HUES48 (cell line): ENCODE data around the gene TPBG.
A peak's percentile ranks its signal among the peaks of the same experiment; 100 is the strongest.

Experiments used
- H3K27ac ChIP-seq: one replicate; pipeline ENCODE4 v1.7.0; 2013; ENCODE audit warnings: low read depth, low read length, inconsistent platforms
- H3K27me3 ChIP-seq: 2 replicates; pipeline ENCODE4 v1.6.1; 2013; ENCODE audit warnings: mild to moderate bottlenecking, low read length; ENCODE audit not compliant: control insufficient read depth, insufficient read depth
- H3K36me3 ChIP-seq: 2 replicates; pipeline ENCODE4 v1.6.1; 2013; ENCODE audit warnings: low read length; ENCODE audit not compliant: control insufficient read depth, insufficient read depth
- H3K4me1 ChIP-seq: 2 replicates; pipeline ENCODE4 v1.6.1; 2013; ENCODE audit warnings: mild to moderate bottlenecking, low read length; ENCODE audit not compliant: control insufficient read depth, insufficient read depth
- H3K4me3 ChIP-seq: 2 replicates; pipeline ENCODE4 v1.5.1; 2013; ENCODE audit warnings: mild to moderate bottlenecking, low read depth, low read length
- H3K9ac ChIP-seq: 2 replicates; pipeline ENCODE4 v1.6.1; 2013; ENCODE audit warnings: mild to moderate bottlenecking, low read depth, low read length, moderate library complexity
- H3K9me3 ChIP-seq: 2 replicates; pipeline ENCODE4 v1.6.1; 2013; ENCODE audit warnings: low read length; ENCODE audit not compliant: control insufficient read depth, insufficient read depth

Gene TPBG, protein sequence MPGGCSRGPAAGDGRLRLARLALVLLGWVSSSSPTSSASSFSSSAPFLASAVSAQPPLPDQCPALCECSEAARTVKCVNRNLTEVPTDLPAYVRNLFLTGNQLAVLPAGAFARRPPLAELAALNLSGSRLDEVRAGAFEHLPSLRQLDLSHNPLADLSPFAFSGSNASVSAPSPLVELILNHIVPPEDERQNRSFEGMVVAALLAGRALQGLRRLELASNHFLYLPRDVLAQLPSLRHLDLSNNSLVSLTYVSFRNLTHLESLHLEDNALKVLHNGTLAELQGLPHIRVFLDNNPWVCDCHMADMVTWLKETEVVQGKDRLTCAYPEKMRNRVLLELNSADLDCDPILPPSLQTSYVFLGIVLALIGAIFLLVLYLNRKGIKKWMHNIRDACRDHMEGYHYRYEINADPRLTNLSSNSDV

DNA sequence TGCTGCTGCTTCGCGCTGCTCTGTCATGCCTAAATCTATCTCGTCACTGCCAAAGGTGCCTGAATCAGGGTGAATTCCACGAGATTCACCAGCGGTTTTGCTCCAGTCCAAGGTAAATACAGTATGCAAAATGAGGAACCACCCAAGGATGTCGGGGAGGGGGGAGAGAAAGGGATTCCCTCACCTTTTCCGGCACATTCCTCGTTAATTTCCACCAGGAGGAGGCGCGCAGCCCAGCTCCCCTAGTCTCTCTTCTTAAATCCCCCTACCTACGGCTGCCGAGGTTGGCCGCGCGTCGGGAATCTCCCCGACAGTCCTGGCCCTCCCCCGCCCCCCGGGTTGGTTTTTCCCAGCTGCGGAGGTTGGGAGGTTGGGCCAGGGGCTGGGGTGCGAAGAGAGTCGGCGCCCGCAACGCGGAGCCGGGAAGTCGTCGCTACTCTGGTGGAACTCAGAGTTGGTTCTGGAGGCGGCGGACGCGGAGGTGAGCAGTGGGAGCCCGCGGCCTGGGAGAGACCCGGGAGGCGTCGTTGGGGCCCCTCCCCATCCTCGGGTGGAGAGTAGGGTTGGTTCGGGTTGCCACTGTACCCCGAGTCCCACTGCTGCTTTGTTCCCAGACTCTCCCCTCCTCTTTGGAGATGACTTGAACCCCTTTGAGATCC, at the start of gene TPBG:
Gene TPBG, plus strand, starts transcription at position 390 of the 659 bp plus-strand sequence. CDS start 1,145 bp downstream, outside the sequence.
- peak within 1 kb of the TSS; percentile 54 for H3K9ac ChIP-seq
- peaks cover 30% of the 10 kb centered on the region for H3K4me1 ChIP-seq

GRCh38 chr6:82322386-82322785, 41.2 kb upstream of the TPBG start:
- no peak overlapping the region for H3K9ac ChIP-seq
- no peaks in the 10 kb centered on the region for H3K36me3 ChIP-seq
- H3K4me1 ChIP-seq, result peaks cover 12% of the 10 kb centered on the region
- H3K27me3 ChIP-seq, result no peaks in the 10 kb centered on the region
- no peak overlapping the region for H3K27ac ChIP-seq
- no peak overlapping the region for H3K4me3 ChIP-seq
- no peaks in the 10 kb centered on the region for H3K9me3 ChIP-seq

More for the DNA sequence above, at the start of gene TPBG:
- peak within 1 kb of the TSS; percentile 91 for H3K27ac ChIP-seq
- H3K36me3 ChIP-seq, result peaks cover 14% of the 10 kb centered on the region
- H3K27me3 ChIP-seq, result peaks cover 13% of the 10 kb centered on the region
- H3K9me3 ChIP-seq, result no peaks in the 10 kb centered on the region
- peak within 1 kb of the TSS; percentile 97 for H3K4me3 ChIP-seq

- no peak overlapping the region for H3K27ac ChIP-seq
- 0 out of 2 replicates have a peak, but pooled peaks cover 7% of the 10 kb centered on the region for H3K4me1 ChIP-seq
- no peaks in the 10 kb centered on the region for H3K36me3 ChIP-seq
- H3K27me3 ChIP-seq, result no peaks in the 10 kb centered on the region
- no peak overlapping the region for H3K4me3 ChIP-seq
- no peaks in the 10 kb centered on the region for H3K9me3 ChIP-seq
- H3K9ac ChIP-seq, result no peak overlapping the region
Observed at GRCh38 chr6:82329766-82330165, 33.9 kb upstream of the TPBG start.

DNA sequence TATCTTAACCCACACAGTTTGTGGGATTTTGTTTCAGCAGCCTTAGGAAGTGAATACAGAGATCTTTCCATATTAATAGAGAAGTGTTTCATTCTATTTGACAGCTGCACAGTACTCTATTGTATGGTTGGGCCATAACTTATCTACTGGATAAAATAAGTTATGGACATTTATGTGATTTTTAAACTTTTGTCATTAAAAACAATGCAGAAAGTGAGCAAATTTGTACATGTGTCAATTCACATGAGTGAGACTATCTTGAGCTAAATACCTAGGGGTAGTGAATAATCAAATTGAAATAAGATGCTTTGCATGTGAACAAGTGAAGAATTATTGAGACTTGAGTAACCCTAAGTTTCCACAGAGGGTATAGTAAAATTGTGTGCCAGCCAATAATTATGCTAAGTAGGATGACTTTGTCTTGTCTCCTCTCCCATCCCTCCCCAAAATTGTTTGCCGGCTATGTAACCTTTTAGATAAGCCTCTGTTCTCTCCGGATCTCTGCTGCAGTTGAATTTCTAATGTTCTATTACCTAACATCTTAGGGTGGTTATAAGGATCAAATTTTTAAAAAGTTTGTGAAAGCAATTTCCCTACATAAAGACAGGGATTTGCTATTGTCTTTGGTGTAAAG, 33.3 kb upstream of the TPBG start:
- H3K9me3 ChIP-seq, result no peaks in the 10 kb centered on the region
- no peaks in the 10 kb centered on the region for H3K36me3 ChIP-seq
- H3K4me1 ChIP-seq, result 0 out of 2 replicates have a peak, but pooled peaks cover 7% of the 10 kb centered on the region
- no peak overlapping the region for H3K27ac ChIP-seq
- H3K9ac ChIP-seq, result no peak overlapping the region
- no peak overlapping the region for H3K4me3 ChIP-seq
- H3K27me3 ChIP-seq, result no peaks in the 10 kb centered on the region

DNA sequence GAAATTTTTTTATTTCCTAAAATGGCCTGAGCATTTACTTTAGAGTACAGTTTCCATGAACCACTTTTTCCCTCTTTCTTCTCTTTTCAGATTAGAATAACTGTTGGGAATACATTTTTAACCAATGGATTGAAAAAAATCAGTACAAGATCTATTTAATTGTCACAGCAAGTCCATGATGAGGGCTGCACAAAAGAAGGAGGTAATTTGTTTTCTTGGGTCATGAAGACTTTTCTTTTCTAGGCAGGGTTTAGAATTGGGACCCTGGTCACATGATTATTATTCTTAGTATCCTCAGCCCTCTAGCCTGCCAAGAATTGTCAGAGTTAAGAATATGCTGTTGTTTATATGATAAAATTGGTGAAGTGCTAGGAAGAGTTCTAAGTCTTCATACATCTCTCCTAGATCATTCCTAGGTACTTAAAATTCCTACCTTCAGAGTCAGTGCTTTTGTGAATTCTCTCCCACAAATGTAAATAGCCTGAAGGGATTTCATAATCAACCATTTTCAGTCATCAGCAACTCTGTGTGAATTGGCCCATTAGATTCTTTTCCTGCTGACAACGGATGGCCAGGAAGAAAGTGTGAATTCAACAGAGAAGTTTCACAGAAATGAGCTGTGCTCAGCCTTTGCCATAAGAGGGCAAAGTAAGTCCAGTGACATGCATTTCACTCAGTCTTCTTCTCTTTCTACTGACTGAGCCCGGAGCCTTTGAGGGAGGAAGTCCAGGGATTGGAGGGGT, 32.4 kb upstream of the TPBG start:
- H3K4me3 ChIP-seq, result no peak overlapping the region
- no peak overlapping the region for H3K9ac ChIP-seq
- H3K4me1 ChIP-seq, result 0 out of 2 replicates have a peak, but pooled peaks cover 7% of the 10 kb centered on the region
- no peaks in the 10 kb centered on the region for H3K36me3 ChIP-seq
- H3K27ac ChIP-seq, result peak overlapping the region; percentile 48
- no peaks in the 10 kb centered on the region for H3K9me3 ChIP-seq
- no peaks in the 10 kb centered on the region for H3K27me3 ChIP-seq

DNA sequence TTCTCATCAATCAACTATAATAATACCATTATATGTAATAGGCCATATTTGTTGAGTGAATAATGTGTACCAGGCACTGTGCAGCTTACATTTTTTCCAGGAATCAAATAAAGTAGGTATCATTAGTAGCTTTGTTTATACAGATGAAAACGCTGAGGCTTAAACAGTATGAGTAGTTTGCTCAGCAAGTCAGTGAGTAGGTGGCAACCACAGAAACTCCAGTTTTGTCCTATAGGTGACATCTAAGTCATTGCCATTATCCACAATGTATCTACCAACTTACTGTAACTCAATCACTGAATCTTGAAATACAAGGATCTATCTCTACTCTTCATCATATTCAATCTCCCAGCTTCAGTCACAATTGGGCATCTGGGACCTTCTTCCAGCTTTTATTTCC, 29.8 kb upstream of the TPBG start:
- Histone ChIP-seq H3K27ac (no peak overlapping the region), H3K4me1 (0 out of 2 replicates have a peak, but pooled peaks cover 7% of the 10 kb centered on the region), H3K27me3 (no peaks in the 10 kb centered on the region), H3K9me3 (no peaks in the 10 kb centered on the region), H3K4me3 (no peak overlapping the region), H3K36me3 (no peaks in the 10 kb centered on the region), H3K9ac (no peak overlapping the region)

DNA sequence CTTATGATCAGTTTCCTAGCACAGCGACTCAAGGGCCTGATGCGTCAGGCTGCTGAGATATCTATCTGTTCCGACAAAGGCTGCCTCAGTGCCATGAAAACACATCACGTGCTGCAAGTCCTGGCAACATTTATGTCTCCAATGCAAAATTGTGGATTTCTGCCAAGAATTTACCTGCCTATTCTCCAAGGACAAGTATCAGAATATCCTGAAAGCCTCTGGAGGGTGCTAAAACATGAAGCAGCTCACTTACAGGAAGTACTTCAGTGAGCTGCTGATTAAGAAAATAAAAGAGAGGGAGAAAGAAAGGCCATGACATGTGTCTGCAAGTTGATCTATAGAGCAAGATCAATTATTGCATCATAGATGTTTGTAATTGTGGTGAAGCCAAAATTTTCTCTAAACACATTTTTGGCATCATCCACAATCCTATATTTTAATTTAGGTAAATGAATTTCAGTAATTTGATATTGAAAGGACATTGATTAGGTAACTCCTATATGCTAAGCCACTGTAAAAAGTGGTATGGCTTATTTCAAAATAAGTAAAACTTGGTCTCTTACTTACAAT, 25.8 kb upstream of the TPBG start:
- no peaks in the 10 kb centered on the region for H3K4me1 ChIP-seq
- H3K9me3 ChIP-seq, result peaks cover 12% of the 10 kb centered on the region; the same call in 1 of the 2 replicates
- H3K36me3 ChIP-seq, result no peaks in the 10 kb centered on the region
- H3K27ac ChIP-seq, result no peak overlapping the region
- H3K9ac ChIP-seq, result no peak overlapping the region
- no peaks in the 10 kb centered on the region for H3K27me3 ChIP-seq
- H3K4me3 ChIP-seq, result no peak overlapping the region

DNA sequence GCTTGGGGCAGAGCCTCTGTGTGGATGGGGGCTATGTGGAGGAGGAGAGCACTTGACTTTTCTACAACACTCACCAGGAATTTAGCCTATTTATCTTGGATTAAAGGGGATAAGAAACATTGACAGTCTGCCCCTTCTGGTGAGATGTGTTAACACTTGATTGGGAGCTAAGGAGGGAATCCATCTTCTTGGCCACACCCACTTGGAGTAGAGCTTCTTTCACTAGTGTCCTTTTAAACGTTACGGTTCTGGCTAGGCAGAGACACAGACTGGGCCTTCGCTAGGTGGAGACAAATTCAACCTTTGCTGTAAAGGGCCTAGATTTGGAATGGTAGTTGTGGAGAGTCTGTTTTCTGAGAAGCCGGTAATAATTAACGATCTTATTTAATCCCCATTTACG, 15.5 kb upstream of the TPBG start:
- H3K4me3 ChIP-seq, result no peak overlapping the region
- H3K9me3 ChIP-seq, result no peaks in the 10 kb centered on the region
- H3K27ac ChIP-seq, result no peak overlapping the region
- H3K9ac ChIP-seq, result no peak overlapping the region
- no peaks in the 10 kb centered on the region for H3K27me3 ChIP-seq
- no peaks in the 10 kb centered on the region for H3K4me1 ChIP-seq
- no peaks in the 10 kb centered on the region for H3K36me3 ChIP-seq

DNA sequence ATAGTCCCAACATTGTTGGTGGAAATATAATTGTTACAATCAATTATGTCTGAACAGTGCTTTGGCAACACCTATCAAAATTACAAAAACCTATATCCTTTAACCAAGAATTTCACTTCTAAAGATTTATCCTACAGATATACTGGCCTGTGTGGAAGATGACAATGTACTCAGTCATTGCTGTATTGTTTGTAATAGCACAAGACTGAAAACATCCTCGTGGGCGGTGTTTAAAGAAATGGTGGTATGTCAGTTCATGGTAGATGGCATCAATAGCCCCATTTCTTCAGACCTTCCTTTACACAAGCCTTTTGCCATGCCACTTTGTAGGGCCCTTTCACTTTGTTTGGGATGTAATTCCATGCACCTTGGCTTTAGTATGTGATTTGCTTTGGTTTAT, 9.8 kb upstream of the TPBG start:
- no peaks in the 10 kb centered on the region for H3K27me3 ChIP-seq
- no peak overlapping the region for H3K9ac ChIP-seq
- no peak overlapping the region for H3K4me3 ChIP-seq
- no peaks in the 10 kb centered on the region for H3K4me1 ChIP-seq
- no peak overlapping the region for H3K27ac ChIP-seq
- H3K36me3 ChIP-seq, result no peaks in the 10 kb centered on the region
- no peaks in the 10 kb centered on the region for H3K9me3 ChIP-seq

DNA sequence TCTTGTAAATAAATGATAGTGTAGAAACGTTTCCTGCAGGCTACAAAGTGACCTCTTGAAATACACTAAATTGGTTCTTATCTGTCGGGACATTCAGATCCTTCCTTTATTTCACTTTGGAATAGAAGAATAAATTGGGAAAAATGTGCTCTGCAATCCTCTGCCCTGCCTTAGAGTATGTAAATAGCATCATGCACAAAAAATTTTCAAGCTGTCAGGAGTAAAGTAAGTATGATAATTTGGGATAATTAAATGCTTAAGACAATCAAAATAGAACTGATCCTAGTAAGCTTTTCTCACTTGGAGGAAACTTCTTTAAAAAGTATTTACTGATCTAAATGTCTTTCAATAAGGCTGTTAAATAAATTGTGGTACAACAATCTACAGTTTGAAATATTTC, 3.1 kb upstream of the TPBG start:
- no peak overlapping the region for H3K9ac ChIP-seq
- H3K36me3 ChIP-seq, result peaks cover under 1% of the 10 kb centered on the region; the same call in 1 of the 2 replicates
- H3K27ac ChIP-seq, result no peak overlapping the region
- H3K4me3 ChIP-seq, result no peak overlapping the region
- no peaks in the 10 kb centered on the region for H3K9me3 ChIP-seq
- peaks cover 13% of the 10 kb centered on the region for H3K27me3 ChIP-seq
- H3K4me1 ChIP-seq, result peaks cover 11% of the 10 kb centered on the region
